Hippocampal formation (tissue), 2 donors: ENCODE measurements around the gene MYO19.
"Not testable (repeated sequence)": the region's sequence is repeated elsewhere in the genome, so short reads cannot be mapped to it uniquely, and the experiment has no call there.

ENCODE experiments used
- DNase-seq, 2 donors: peaks; one replicate each; lab custom pipeline; 2025; lab: John Stamatoyannopoulos, UW

The MYO19 gene

GRCh38 chr17:36533935-36534839 lies 481 bp downstream of the MYO19 start:
- peak in 1 of 2 donors; percentile 9 for DNase-seq

DNA sequence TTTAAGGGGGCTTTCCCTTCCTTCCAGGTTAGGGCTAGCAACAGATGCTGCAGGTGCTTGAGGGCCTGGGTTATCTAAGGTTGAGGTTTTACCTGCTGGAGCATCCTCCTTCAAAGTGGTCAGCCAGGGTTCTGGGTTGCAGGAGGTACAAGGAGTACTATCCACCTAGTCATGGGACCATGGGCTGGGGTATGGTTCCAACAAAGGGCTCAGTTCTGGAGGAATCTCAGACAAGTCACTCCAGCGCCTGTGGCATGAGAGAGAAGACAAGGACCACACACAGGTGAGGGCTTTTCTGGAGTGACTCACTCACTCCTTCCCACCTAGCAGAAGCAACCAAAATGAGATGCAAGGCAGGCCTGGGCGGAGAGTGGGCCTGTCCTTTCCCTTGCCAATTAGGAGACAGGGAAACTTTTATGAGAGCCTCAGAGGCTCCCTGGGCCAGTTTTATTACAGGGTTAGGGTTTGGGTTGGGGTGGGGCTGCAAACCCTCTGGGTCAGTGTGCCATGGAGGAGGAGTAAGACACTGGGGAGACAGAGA lies 2.2 kb downstream of the MYO19 start:
- DNase-seq: no peak

- DNase-seq: no peak
Measured at GRCh38 chr17:36529121-36529520, 5.5 kb downstream of the MYO19 start.

DNA sequence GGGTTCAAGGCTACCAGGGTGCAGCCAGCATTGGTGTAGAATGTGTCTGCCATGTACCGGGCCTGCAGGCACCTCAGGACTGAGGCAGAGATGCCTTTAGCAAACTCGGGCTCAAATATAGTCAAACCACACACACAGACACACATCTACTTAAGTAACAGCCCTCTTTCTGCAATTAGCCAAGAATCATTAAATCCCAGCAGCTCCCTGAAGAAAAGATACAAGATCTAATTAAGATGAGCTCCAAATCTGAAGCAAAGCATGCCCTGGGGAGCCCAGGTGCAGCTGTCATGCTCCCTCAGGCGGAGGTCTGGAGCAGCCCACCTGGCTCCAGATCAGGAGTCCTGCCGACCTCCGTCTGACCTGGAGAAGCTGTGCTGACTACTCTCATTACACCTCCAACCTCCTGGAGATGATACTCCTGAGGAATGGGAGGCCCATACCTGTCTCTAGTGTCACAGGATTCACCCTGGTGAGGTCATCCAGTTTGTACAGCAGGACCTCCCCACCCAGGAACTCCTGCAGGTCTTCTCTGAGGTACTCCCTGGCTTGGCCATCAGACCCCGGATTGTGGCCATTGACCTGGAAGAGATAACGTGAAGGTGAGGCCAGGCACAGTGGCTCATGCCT lies 6.9 kb downstream of the MYO19 start:
- DNase-seq: no peak

- DNase-seq: no peak
Measured at GRCh38 chr17:36525888-36526287, 8.8 kb downstream of the MYO19 start.

GRCh38 chr17:36525113-36525512 lies 9.6 kb downstream of the MYO19 start:
- no peak for DNase-seq

DNA sequence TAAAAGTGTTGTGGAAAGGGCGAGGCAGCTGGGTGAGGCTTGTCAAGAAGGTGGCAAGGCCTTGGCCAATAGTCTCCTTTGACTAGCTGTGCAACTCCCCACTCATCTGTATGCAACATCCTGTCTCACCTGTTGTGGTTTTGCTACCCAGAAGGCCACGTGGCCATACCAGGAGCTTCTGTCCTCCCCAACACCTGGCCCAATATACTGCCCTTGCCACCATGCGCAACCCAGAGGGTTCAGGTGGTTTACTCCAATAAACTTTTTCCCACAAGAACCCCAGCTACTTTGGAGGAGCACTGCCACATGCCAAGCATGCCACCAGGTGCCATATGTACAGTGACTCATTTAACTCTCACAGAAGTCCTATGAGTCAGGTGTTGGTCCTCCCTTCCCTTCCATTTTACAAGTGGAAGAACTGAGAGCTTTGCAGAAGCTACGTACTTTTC lies 10.2 kb downstream of the MYO19 start:
- no peak for DNase-seq

DNA sequence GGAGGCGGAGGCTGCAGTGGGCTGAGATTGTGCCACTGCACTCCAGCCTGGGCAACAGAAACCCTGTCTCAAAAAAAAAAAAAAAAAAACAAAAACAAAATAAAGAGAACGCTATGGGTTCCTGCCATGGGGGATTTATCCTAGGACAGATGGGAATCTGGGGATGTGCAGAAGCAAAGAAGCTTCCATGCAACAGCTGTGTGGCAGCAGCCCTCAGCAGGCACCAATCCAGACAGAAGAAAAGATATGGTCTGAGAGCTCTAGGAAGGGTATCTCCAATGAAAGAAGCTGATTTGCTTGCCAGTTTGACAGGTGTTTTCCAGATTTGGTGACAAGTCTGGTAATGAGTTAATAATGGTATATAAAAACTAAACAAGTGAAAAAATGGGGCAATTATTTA lies 11.6 kb downstream of the MYO19 start:
- no peak for DNase-seq

GRCh38 chr17:36515837-36516236 lies 18.8 kb downstream of the MYO19 start:
- DNase-seq: no peak

GRCh38 chr17:36514856-36515255 lies 19.8 kb downstream of the MYO19 start:
- DNase-seq: no peak

DNA sequence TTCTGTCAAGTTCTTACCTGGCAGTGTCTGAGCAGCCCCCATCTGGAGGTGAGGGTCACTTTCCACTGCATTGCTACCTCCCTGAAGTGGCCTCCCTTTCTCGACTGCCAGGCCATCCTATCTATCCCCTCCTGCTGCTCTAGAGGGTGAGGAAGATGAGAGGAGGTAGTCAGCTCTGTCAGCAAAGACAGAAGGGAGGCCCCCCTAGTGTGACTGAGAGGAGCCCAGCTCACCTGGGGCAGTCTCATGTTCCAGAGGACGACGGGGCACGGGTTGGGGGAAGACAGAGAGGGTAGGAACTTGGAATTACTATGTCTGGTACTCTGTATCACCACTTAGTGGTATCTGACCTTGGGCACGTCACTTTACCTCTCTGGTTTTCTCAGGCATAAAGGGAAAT lies 22.0 kb downstream of the MYO19 start:
- no peak for DNase-seq

DNA sequence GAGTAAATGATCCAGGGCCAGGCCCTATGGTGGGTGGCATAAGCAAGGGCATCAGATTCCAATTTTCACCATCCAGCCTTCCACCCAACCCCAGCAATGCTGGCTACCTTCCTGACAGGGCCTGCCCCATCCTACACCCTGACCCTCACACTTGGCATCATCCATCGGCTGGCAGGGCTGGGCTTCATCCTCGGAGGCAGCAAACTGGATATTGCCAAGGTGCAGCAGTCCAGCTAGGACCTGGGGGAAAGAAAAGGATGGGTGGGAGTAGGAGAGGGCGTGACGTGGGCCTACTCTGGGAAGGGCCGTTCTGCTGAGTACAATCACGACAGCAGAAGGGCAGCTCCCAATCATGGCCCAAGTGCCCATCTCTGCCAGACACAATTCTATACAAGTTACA lies 23.5 kb downstream of the MYO19 start:
- no peak for DNase-seq

DNA sequence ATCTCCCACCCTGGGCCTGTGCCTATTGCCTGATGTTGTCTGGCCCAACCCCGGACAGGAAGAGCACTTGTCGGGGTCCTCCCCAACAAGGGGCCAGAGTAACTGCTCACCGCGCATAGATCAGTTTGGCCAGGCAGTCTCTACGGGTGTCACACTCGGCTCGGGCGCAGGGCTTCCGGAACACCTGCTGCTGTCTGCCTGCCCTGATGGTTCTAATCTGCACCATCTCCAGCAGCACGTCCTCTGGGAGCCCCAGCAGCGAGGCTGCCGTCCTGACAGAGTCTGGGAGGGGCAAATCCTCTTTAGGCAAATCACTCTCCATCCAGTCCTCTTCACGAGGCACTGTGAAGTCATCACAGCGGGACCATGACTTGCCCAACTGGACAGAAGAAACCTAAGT lies 24.0 kb downstream of the MYO19 start:
- no peak for DNase-seq

DNA sequence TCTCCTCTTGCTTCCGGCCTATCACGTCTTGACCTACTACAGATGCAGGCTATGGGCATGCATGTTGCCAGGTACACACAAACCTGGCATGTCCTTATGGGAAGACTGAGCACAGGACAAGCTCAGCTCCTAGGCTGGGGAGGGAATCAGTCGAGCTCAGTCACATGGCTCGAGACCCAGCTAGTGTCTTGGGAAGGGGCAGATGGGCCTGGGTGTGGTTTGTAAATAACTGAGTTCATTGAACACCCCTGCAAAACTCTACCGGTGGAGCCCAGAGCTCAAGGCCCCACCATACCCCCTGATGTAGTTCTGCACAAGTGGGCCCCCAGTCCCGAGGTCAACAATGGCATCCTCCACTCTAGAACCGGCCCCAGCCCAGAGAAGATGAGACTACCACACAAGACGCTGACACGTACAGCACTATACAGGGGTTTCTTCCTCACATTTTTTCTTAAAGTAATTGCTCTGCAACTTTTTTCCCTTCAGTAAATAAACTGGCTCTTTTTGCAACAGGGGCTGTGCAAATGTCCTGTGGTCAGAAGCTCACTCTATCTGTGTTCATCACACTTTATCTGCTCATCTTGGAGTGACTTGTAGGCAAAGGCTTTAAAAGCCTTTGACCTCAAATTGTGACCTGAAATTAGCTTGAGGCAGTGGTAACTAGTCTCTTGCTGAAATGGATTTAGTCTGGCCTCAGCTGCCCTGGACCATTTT lies 25.2 kb downstream of the MYO19 start:
- no peak for DNase-seq

GRCh38 chr17:36508439-36508838 lies 26.2 kb downstream of the MYO19 start:
- not testable (repeated sequence) for DNase-seq

- DNase-seq: no peak
Measured at GRCh38 chr17:36507266-36507665, 27.4 kb downstream of the MYO19 start.

- no peak for DNase-seq
Measured at GRCh38 chr17:36506831-36507230, 27.8 kb downstream of the MYO19 start.

- DNase-seq: no peak
Measured at GRCh38 chr17:36506249-36506826, 28.3 kb downstream of the MYO19 start.

DNA sequence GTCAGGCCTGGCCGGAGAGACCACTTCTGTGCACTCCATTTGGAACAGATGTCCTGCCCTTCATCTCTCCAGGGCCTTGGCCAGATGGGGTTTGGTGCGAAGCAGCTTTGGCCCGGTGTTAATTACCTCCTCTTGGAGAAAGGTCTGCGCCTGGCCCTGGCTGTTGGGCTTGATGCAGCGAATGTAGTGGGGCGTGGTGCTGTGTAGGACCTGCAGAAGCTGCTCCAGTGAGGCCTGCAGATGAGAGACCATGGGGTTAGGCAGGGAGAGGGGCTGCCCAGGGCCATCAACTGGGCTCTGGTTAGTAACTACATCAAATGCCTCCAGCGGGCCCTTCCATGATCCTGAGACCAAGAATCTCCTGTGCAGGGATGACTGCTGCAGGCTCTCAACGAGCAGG lies 29.5 kb downstream of the MYO19 start:
- DNase-seq: no peak

DNA sequence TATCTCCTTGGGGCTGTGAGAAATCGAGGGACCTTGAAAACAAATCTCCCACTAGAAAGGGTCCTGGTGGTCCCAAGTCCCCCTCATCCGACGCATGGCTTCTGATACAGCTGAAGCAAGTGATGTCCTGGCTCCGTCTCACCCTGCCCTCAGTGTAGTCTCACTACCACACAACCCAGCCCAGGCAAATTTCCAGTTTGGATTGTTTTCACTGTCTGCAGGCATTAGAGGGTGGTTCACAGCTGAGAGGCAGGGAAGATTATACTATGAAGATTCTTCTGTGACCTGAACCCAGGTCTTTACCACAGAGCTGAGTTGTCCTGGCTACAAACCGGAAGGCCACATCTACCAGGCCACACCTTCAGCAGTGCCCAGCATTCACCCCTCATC lies 30.5 kb downstream of the MYO19 start:
- no peak for DNase-seq

DNA sequence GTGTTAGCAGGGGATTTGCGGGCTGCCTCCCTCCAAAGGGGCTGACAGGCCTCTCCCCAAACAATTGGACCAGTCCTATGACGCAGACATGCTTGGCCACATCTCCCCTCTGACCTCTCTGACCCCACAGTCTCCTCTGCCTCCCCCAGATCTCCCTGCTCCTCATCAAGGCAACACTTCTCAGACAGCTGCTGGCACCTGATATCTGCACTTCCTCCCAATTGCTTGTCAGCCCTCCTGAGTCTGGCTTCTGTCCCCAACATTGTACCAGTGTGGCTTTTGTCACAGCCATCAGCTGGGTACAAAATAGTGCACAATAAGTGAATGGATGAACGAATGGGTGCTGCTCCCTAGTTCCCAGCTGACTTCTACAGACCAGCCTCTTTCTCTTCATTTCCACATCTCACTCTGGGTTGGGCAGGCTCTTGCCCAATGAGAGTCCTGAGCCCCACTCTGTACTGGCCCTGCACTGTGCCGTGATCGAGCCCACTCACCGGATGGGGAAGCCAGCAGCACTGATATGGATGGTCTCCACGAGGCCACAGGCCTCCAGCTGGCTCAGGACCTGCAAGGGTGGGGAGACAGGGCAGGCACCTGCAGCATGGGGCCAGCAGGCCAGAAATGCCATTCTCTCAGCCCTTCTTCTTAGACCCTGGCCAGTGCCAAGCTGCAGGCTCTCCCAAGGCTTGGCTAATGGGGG lies 31.1 kb downstream of the MYO19 start:
- no peak for DNase-seq
